Calu3 (cell line): Measurements from ENCODE around the gene MRPL9. TPM values are rescaled to one million over a fixed set of nuclear protein-coding genes. Genes with fewer than 3 reads are reported as not detected.

ENCODE experiments used
- BruUV-seq: library from RNA; stranded (reverse); fragments of 400-500 nt; replicated peaks from 2 replicates; lab custom pipeline; 2021; lab: Mats Ljungman, UMichigan
- CTCF ChIA-PET: fragments of 300-600 bp; sonication (Branson Sonifier 250); formaldehyde crosslinking; loops from one replicate; lab custom pipeline; 2022; ENCODE audit warnings: antibody characterized with exemption; lab: Charles Lee
- DNase-seq: peaks from one replicate; pipeline ENCODE4 v3.0.0; 2022
- H3K27ac Mint-ChIP-seq: one replicate; pipeline ENCODE4 v1.8.0; 2022; ENCODE audit warnings: mixed read lengths; ENCODE audit not compliant: unreplicated experiment
- H3K27me3 Mint-ChIP-seq: one replicate; pipeline ENCODE4 v1.8.0; 2022; ENCODE audit warnings: mixed read lengths; ENCODE audit not compliant: unreplicated experiment
- H3K36me3 Mint-ChIP-seq: one replicate; pipeline ENCODE4 v1.8.0; 2022; ENCODE audit warnings: mild to moderate bottlenecking, moderate library complexity, mixed read lengths; ENCODE audit not compliant: insufficient read depth, unreplicated experiment
- H3K4me1 Mint-ChIP-seq: one replicate; pipeline ENCODE4 v1.8.0; 2022; ENCODE audit warnings: mild to moderate bottlenecking, low read depth, mixed read lengths; ENCODE audit not compliant: unreplicated experiment
- H3K4me3 Mint-ChIP-seq: one replicate; pipeline ENCODE4 v1.8.0; 2022; ENCODE audit warnings: mild to moderate bottlenecking, low read depth, moderate library complexity, mixed read lengths; ENCODE audit not compliant: unreplicated experiment
- H3K9me3 Mint-ChIP-seq: one replicate; pipeline ENCODE4 v1.8.0; 2022; ENCODE audit warnings: low read depth, mixed read lengths; ENCODE audit not compliant: unreplicated experiment
- CTCF ChIP-seq: fragments of 200-600 bp; IDR thresholded peaks from one replicate; pipeline ENCODE4 v1.8.0; 2022; ENCODE audit warnings: antibody characterized with exemption; ENCODE audit not compliant: unreplicated experiment
- intact Hi-C: fragments of 100-400 bp; cut with micrococcal nuclease; formaldehyde crosslinking; loops from one replicate; pipeline ENCODE4 v1.10.0; 2022; ENCODE audit not compliant: unreplicated experiment
- total RNA-seq: library from RNA; stranded (reverse); gene quantifications from 2 replicates; pipeline ENCODE4 v1.2.3, GENCODE V29; 2022

MRPL9 gene
- total RNA-seq, 1 experiment from 2014 or later = 118 TPM

- BruUV-seq = no TSS peak
- CTCF ChIA-PET = interaction anchor here (0.7 kb wide), 1 partner anchor 12 kb away, joined by 3 read pairs; no protein-coding TSS in a partner anchor
- Mint-ChIP-seq H3K9me3 (no peaks in the 10 kb centered on the region), H3K4me1 (no peaks in the 10 kb centered on the region), H3K4me3 (no peak overlapping the region), H3K27me3 (peaks cover 73% of the 10 kb centered on the region), H3K36me3 (no peaks in the 10 kb centered on the region), H3K27ac (no peak overlapping the region)
- no peak for TF ChIP-seq CTCF
- DNase-seq = no peak
- intact Hi-C loops = no loop called here
Observed at GRCh38 chr1:151809290-151809984, 46.1 kb upstream of the MRPL9 start.

- Mint-ChIP-seq H3K27ac (no peak overlapping the region), H3K9me3 (no peaks in the 10 kb centered on the region), H3K4me3 (no peak overlapping the region), H3K36me3 (no peaks in the 10 kb centered on the region), H3K27me3 (peaks cover 73% of the 10 kb centered on the region), H3K4me1 (no peaks in the 10 kb centered on the region)
- TF ChIP-seq CTCF = no peak
- DNase-seq = no peak
- BruUV-seq = no TSS peak
- intact Hi-C loops = no loop called here
- CTCF ChIA-PET = no interaction called here
Observed at GRCh38 chr1:151807766-151808165, 44.5 kb upstream of the MRPL9 start.

DNA sequence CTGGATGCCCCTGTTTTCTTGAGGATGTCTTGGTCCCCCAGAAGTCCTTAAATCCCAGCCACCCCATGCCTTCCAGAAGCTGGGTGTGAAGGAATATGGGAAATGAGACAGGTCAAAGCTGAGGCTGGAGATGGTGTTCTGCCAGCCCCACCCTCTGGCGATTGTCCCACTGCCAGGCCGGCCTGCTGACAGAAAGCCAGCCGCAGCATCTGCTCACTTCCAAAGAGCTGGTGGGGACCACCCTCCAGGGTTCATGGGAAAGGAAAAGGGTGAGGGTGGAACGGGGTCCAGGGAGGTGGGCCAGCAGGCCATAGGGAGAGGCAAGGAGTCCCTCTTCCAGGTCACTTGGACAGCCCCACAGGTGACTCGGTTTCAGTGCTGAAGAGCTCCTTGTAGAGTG lies 43.8 kb upstream of the MRPL9 start:
- Mint-ChIP-seq H3K27ac (no peak overlapping the region), H3K4me3 (no peak overlapping the region), H3K9me3 (no peaks in the 10 kb centered on the region), H3K4me1 (no peaks in the 10 kb centered on the region), H3K27me3 (peaks cover 71% of the 10 kb centered on the region), H3K36me3 (no peaks in the 10 kb centered on the region)
- intact Hi-C loops = no loop called here
- no peak for TF ChIP-seq CTCF
- CTCF ChIA-PET = no interaction called here
- no peak for DNase-seq
- BruUV-seq = no TSS peak

- Mint-ChIP-seq H3K4me3 (no peak overlapping the region), H3K27me3 (peaks cover 71% of the 10 kb centered on the region), H3K9me3 (no peaks in the 10 kb centered on the region), H3K36me3 (no peaks in the 10 kb centered on the region), H3K27ac (no peak overlapping the region), H3K4me1 (no peaks in the 10 kb centered on the region)
- no peak for DNase-seq
- BruUV-seq = no TSS peak
- intact Hi-C loops = no loop called here
- CTCF ChIA-PET = no interaction called here
- TF ChIP-seq CTCF = no peak
Observed at GRCh38 chr1:151806170-151806569, 42.9 kb upstream of the MRPL9 start.
